Measurements from ENCODE around the gene ESR1.

DNA sequence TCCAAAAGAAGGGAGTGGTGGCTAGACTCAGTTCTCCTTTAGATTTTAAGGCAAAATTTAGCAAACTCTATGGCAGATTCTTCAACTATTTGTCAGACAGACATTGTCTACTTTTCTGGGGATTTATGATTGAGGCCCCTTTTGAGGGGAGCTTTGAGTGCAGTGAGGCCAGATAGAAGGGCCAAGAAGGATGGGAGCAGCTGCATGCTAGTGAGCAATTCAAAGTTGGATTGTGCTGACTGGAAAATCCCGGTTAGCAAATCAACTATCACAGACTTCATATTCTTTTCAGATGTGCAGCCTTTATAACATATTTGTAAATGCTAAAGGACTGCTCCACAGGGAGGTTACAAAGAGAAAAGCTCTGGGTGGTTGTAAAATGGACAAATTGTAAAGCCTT is 35.0 kb upstream of the ESR1 start:
- TF ChIP-seq, protein P1, sequence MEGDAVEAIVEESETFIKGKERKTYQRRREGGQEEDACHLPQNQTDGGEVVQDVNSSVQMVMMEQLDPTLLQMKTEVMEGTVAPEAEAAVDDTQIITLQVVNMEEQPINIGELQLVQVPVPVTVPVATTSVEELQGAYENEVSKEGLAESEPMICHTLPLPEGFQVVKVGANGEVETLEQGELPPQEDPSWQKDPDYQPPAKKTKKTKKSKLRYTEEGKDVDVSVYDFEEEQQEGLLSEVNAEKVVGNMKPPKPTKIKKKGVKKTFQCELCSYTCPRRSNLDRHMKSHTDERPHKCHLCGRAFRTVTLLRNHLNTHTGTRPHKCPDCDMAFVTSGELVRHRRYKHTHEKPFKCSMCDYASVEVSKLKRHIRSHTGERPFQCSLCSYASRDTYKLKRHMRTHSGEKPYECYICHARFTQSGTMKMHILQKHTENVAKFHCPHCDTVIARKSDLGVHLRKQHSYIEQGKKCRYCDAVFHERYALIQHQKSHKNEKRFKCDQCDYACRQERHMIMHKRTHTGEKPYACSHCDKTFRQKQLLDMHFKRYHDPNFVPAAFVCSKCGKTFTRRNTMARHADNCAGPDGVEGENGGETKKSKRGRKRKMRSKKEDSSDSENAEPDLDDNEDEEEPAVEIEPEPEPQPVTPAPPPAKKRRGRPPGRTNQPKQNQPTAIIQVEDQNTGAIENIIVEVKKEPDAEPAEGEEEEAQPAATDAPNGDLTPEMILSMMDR (IDR thresholded peaks at IDR 0.05) = no peak
- no peak for TF ChIP-seq POLR2A (IDR thresholded peaks at IDR 0.05)
